ENCODE results near the gene ZNF429.

The ZNF429 gene

GRCh38 chr19:21587549-21587948 lies 82.1 kb downstream of the ZNF429 start:
- Histone ChIP-seq H3K27ac (replicated peaks) (no peak overlapping the region), H3K4me3 (replicated peaks; ENCODE audit: insufficient read depth, low read length) (no peak overlapping the region), H3K27me3 (ENCODE audit: insufficient read depth, poor library complexity, severe bottlenecking) (no peaks in the 10 kb centered on the region)
- DNase-seq (ENCODE audit: low read depth in 1 of 2, low spot score in 1 of 2), result no peak
- no peak for TF ChIP-seq POLR2AphosphoS5 (IDR thresholded peaks at IDR 0.05; ENCODE audit: low read depth)
- TF ChIP-seq GABPA (IDR thresholded peaks at IDR 0.05; ENCODE audit: low read depth), result no peak
- no peak for TF ChIP-seq REST (IDR thresholded peaks at IDR 0.05; ENCODE audit: insufficient replicate concordance, low read depth)
- TF ChIP-seq CTCF (IDR thresholded peaks at IDR 0.05; ENCODE audit: insufficient read depth, low read length), result no peak
- no peak for TF ChIP-seq SPI1 (IDR thresholded peaks at IDR 0.05; ENCODE audit: borderline replicate concordance, low read depth)

- no peak for DNase-seq (ENCODE audit: low read depth in 1 of 2, low spot score in 1 of 2)
- TF ChIP-seq GABPA (IDR thresholded peaks at IDR 0.05; ENCODE audit: low read depth), result no peak
- no peak for TF ChIP-seq SPI1 (IDR thresholded peaks at IDR 0.05; ENCODE audit: borderline replicate concordance, low read depth)
- TF ChIP-seq REST (IDR thresholded peaks at IDR 0.05; ENCODE audit: insufficient replicate concordance, low read depth), result no peak
- TF ChIP-seq POLR2AphosphoS5 (IDR thresholded peaks at IDR 0.05; ENCODE audit: low read depth), result no peak
- no peak for TF ChIP-seq CTCF (IDR thresholded peaks at IDR 0.05; ENCODE audit: insufficient read depth, low read length)
- Histone ChIP-seq H3K27ac (replicated peaks) (no peak overlapping the region), H3K27me3 (ENCODE audit: insufficient read depth, poor library complexity, severe bottlenecking) (no peaks in the 10 kb centered on the region), H3K4me3 (replicated peaks; ENCODE audit: insufficient read depth, low read length) (no peak overlapping the region)
These were observed 82.7 kb downstream of the ZNF429 start for GRCh38 chr19:21588065-21588601.

GRCh38 chr19:21590867-21591266 lies 85.5 kb downstream of the ZNF429 start:
- no peak for TF ChIP-seq GABPA (IDR thresholded peaks at IDR 0.05; ENCODE audit: low read depth)
- TF ChIP-seq CTCF (IDR thresholded peaks at IDR 0.05; ENCODE audit: insufficient read depth, low read length), result no peak
- TF ChIP-seq SPI1 (IDR thresholded peaks at IDR 0.05; ENCODE audit: borderline replicate concordance, low read depth), result no peak
- TF ChIP-seq POLR2AphosphoS5 (IDR thresholded peaks at IDR 0.05; ENCODE audit: low read depth), result no peak
- no peak for TF ChIP-seq REST (IDR thresholded peaks at IDR 0.05; ENCODE audit: insufficient replicate concordance, low read depth)
- Histone ChIP-seq H3K27ac (replicated peaks) (no peak overlapping the region), H3K27me3 (ENCODE audit: insufficient read depth, poor library complexity, severe bottlenecking) (no peaks in the 10 kb centered on the region), H3K4me3 (replicated peaks; ENCODE audit: insufficient read depth, low read length) (no peak overlapping the region)
- DNase-seq (ENCODE audit: low read depth in 1 of 2, low spot score in 1 of 2), result no peak
